H1 (cell line): ENCODE measurements around the gene PTCH1. TPM values are rescaled to one million over a fixed set of nuclear protein-coding genes. Genes with fewer than 3 reads are reported as not detected.

ENCODE experiments used
- CTCF ChIA-PET: fragments of 300-600 bp; sonication (Branson Sonifier 250); formaldehyde crosslinking; loops from one replicate; lab custom pipeline; 2021; ENCODE audit not compliant: partially characterized antibody; lab: Charles Lee
- POLR2A ChIA-PET: fragments of 300-600 bp; sonication (Branson Sonifier 250); formaldehyde crosslinking; loops from one replicate; lab custom pipeline; 2021; ENCODE audit warnings: inconsistent platforms; ENCODE audit not compliant: partially characterized antibody; lab: Charles Lee
- DNase-seq, 2 experiments: peaks; one replicate each; pipeline versions ENCODE4 v3.0.0 to v3.0.0-alpha.2; 2010 to 2022; ENCODE audit warnings: low spot score in 2 of 2, low read depth in 1 of 2, mixed read lengths in 1 of 2
- FAIRE-seq: peaks from 2 replicates; lab custom pipeline; 2011; peaks lifted over from hg19 to GRCh38; lab: Jason Lieb, UNC
- H2AFZ ChIP-seq: 2 replicates; pipeline ENCODE4 v1.8.1; 2012; ENCODE audit warnings: low read length, inconsistent platforms
- H2AK5ac ChIP-seq: 2 replicates; pipeline ENCODE4 v1.6.1; 2013; ENCODE audit warnings: low read depth, low read length
- H2BK120ac ChIP-seq: replicated peaks from 2 replicates; pipeline ENCODE3; 2013; ENCODE audit warnings: low read depth, low read length, inconsistent platforms
- H2BK12ac ChIP-seq: 2 replicates; pipeline ENCODE4 v1.6.1; 2013; ENCODE audit warnings: low read depth, low read length
- H2BK15ac ChIP-seq: 2 replicates; pipeline ENCODE4 v1.6.1; 2013; ENCODE audit warnings: low read length
- H2BK20ac ChIP-seq: 2 replicates; pipeline ENCODE4 v1.6.1; 2013; ENCODE audit warnings: low read length
- H2BK5ac ChIP-seq: 2 replicates; pipeline ENCODE4 v1.6.1; 2013; ENCODE audit warnings: low read depth, low read length
- H3K14ac ChIP-seq: 2 replicates; pipeline ENCODE4 v1.6.1; 2013; ENCODE audit warnings: inconsistent platforms; ENCODE audit not compliant: insufficient read length
- H3K18ac ChIP-seq: 2 replicates; pipeline ENCODE4 v1.6.1; 2013; ENCODE audit warnings: low read length; ENCODE audit errors: extremely low read depth
- H3K23ac ChIP-seq: 2 replicates; pipeline ENCODE4 v1.6.1; 2013; ENCODE audit warnings: inconsistent platforms; ENCODE audit not compliant: insufficient read length
- H3K23me2 ChIP-seq: 2 replicates; pipeline ENCODE4 v1.6.1; 2013; ENCODE audit warnings: low read depth, low read length
- H3K27ac ChIP-seq: 2 replicates; pipeline ENCODE4 v1.6.1; 2011; ENCODE audit warnings: low read depth, low read length, inconsistent platforms
- H3K27me3 ChIP-seq, 4 experiments: replicated peaks in 1 of 4; 1 replicate in 1 of 4; 2 replicates in 3 of 4; pipeline versions ENCODE4 v1.6.1 to v1.8.1; 2011 to 2013; ENCODE audit warnings: low read length in 3 of 4, mild to moderate bottlenecking in 3 of 4, inconsistent platforms in 2 of 4, mixed read lengths in 2 of 4, moderate library complexity in 1 of 4; ENCODE audit not compliant: control insufficient read depth in 3 of 4, insufficient read depth in 3 of 4; ENCODE audit errors: extremely low read depth in 1 of 4
- H3K36me3 ChIP-seq, 4 experiments: 2 replicates each; pipeline versions ENCODE4 v1.6.1 to v1.8.1; 2011 to 2013; ENCODE audit warnings: mild to moderate bottlenecking in 4 of 4, low read length in 3 of 4, moderate library complexity in 2 of 4, control low read depth in 1 of 4, inconsistent platforms in 1 of 4; ENCODE audit not compliant: insufficient read depth in 4 of 4, control insufficient read depth in 2 of 4
- H3K4ac ChIP-seq: replicated peaks from 2 replicates; pipeline ENCODE3; 2013; ENCODE audit warnings: low read length, low read depth, mixed read lengths, inconsistent platforms; ENCODE audit not compliant: insufficient read length
- H3K4me1 ChIP-seq, 4 experiments: replicated peaks in 1 of 4; 1 replicate in 1 of 4; 2 replicates in 3 of 4; pipeline versions ENCODE4 v1.6.1 to v1.8.1; 2011 to 2013; ENCODE audit warnings: low read length in 3 of 4, inconsistent platforms in 2 of 4, mixed read lengths in 1 of 4; ENCODE audit not compliant: insufficient read depth in 4 of 4, control insufficient read depth in 3 of 4
- H3K4me2 ChIP-seq, 2 experiments: 2 replicates each; pipeline versions ENCODE4 v1.6.1 to v1.8.1; 2011 to 2013; ENCODE audit warnings: low read depth in 2 of 2, low read length in 2 of 2, control low read depth in 1 of 2, inconsistent platforms in 1 of 2, mild to moderate bottlenecking in 1 of 2; ENCODE audit not compliant: insufficient read depth in 1 of 2
- H3K4me3 ChIP-seq, 4 experiments: fragments of 200-600, 300-600 bp in 1 of 4; sonication (generic), shearing (Covaris generic), sonication (Bioruptor Twin) in 1 of 4; 2 replicates each; pipeline versions ENCODE4 v1.5.1 to v1.8.1; 2011 to 2016; ENCODE audit warnings: low read length in 4 of 4, low read depth in 3 of 4, control low read depth in 2 of 4, inconsistent platforms in 2 of 4, mild to moderate bottlenecking in 2 of 4, mixed read lengths in 1 of 4, moderate library complexity in 1 of 4; ENCODE audit not compliant: insufficient read depth in 2 of 4; ENCODE audit errors: extremely low read depth in 1 of 4
- H3K56ac ChIP-seq: replicated peaks from 2 replicates; pipeline ENCODE3; 2013; ENCODE audit warnings: low read depth, mild to moderate bottlenecking, mixed read lengths, low read length, inconsistent platforms; ENCODE audit not compliant: insufficient read length
- H3K79me1 ChIP-seq: 2 replicates; pipeline ENCODE4 v1.6.1; 2013; ENCODE audit warnings: low read depth, low read length, control low read depth
- H3K79me2 ChIP-seq, 2 experiments: 2 replicates each; pipeline versions ENCODE4 v1.6.1 to v1.8.1; 2012 to 2013; ENCODE audit warnings: low read length in 2 of 2, mild to moderate bottlenecking in 2 of 2, inconsistent platforms in 1 of 2; ENCODE audit not compliant: insufficient read depth in 2 of 2, control insufficient read depth in 1 of 2
- H3K9ac ChIP-seq, 4 experiments: replicated peaks in 1 of 4; 1 replicate in 1 of 4; 2 replicates in 3 of 4; pipeline versions ENCODE4 v1.6.1 to v1.8.1; 2011 to 2013; ENCODE audit warnings: low read depth in 3 of 4, low read length in 3 of 4, control low read depth in 2 of 4, mild to moderate bottlenecking in 2 of 4, moderate library complexity in 2 of 4, inconsistent platforms in 1 of 4; ENCODE audit errors: extremely low read depth in 1 of 4
- H3K9me3 ChIP-seq, 2 experiments: 2 replicates each; pipeline versions ENCODE4 v1.6.1 to v1.8.1; 2012 to 2013; ENCODE audit warnings: mild to moderate bottlenecking in 2 of 2, moderate library complexity in 2 of 2, control low read depth in 1 of 2, inconsistent platforms in 1 of 2, low read depth in 1 of 2, low read length in 1 of 2, mixed read lengths in 1 of 2; ENCODE audit not compliant: insufficient read depth in 2 of 2
- H4K20me1 ChIP-seq, 2 experiments: replicated peaks in 1 of 2; 2 replicates each; pipeline versions ENCODE3 to v1.8.1; 2011 to 2013; ENCODE audit warnings: inconsistent platforms in 2 of 2, low read length in 2 of 2, mild to moderate bottlenecking in 1 of 2; ENCODE audit not compliant: insufficient read depth in 2 of 2, control insufficient read depth in 1 of 2
- H4K5ac ChIP-seq: 2 replicates; pipeline ENCODE4 v1.6.1; 2013; ENCODE audit warnings: low read length, low read depth, mixed read lengths, inconsistent platforms; ENCODE audit not compliant: insufficient read length
- H4K8ac ChIP-seq: 2 replicates; pipeline ENCODE4 v1.8.0; 2013; ENCODE audit warnings: mild to moderate bottlenecking, moderate library complexity, low read length, inconsistent platforms; ENCODE audit not compliant: insufficient read depth; ENCODE audit errors: extremely low read depth
- H4K91ac ChIP-seq: replicated peaks from 2 replicates; pipeline ENCODE3; 2013; ENCODE audit warnings: low read length, mixed read lengths, inconsistent platforms; ENCODE audit not compliant: insufficient read length
- ASH2L ChIP-seq: fragments of 200-600, 300-600 bp; sonication (generic); IDR thresholded peaks from one replicate; pipeline ENCODE4 v1.7.1; 2017; ENCODE audit warnings: low read length
- ATF3 ChIP-seq: IDR thresholded peaks from 2 replicates; pipeline ENCODE4 v1.6.1; 2011; ENCODE audit warnings: low read depth, mild to moderate bottlenecking, low read length; ENCODE audit not compliant: insufficient read depth
- BRCA1 ChIP-seq: IDR thresholded peaks from 2 replicates; pipeline ENCODE4 v1.6.1; 2012; ENCODE audit warnings: low read depth, low read length, improper control_type of control experiment
- NRF1 ChIP-seq: IDR thresholded peaks from 2 replicates; pipeline ENCODE4 v1.6.1; 2011; ENCODE audit warnings: mild to moderate bottlenecking, low read depth, low read length, improper control_type of control experiment
- TBP ChIP-seq: IDR thresholded peaks from 2 replicates; pipeline ENCODE4 v1.6.1; 2011; ENCODE audit warnings: low read depth, low read length, improper control_type of control experiment
- TCF12 ChIP-seq: IDR thresholded peaks from 2 replicates; pipeline ENCODE4 v1.6.1; 2011; ENCODE audit warnings: low read depth, mild to moderate bottlenecking, low read length
- ZNF274 ChIP-seq: IDR thresholded peaks from 2 replicates; pipeline ENCODE4 v1.7.0; 2012; ENCODE audit warnings: low read length, borderline replicate concordance; ENCODE audit errors: extremely low read depth
- WGBS, 2 experiments: shearing (Covaris generic) in 1 of 2; methylation state at CpG; one replicate each; pipeline versions ENCODE4 v1.1.6 to v1.1.7; 2013 to 2015; ENCODE audit warnings: low lambda C conversion rate in 2 of 2, mixed read lengths in 2 of 2, inconsistent platforms in 1 of 2, low coverage in 1 of 2, missing lambda C conversion rate in 1 of 2; ENCODE audit not compliant: insufficient replicate concordance in 2 of 2, insufficient coverage in 1 of 2, insufficient read length in 1 of 2; ENCODE audit errors: extremely low coverage in 1 of 2, missing lambda C conversion rate in 1 of 2; 5-methylcytosine and 5-hydroxymethylcytosine counted together
- polyA plus RNA-seq, 7 experiments: library from polyadenylated mRNA; depleted of rRNA in 3 of 7; stranded (reverse) in 5 of 7; unstranded in 2 of 7; fragments of >200 nt in 5 of 7; fragments of 200-250 nt in 2 of 7; gene quantifications; 1 replicate in 5 of 7; 2 replicates in 1 of 7; 4 replicates in 1 of 7; pipeline versions ENCODE4 v1.2.1 to v1.2.3, GENCODE V29; 2011 to 2013; ENCODE audit warnings: missing spikeins in 2 of 7, mixed read lengths in 2 of 7
- total RNA-seq: library from RNA; stranded (reverse); fragmentation: NEBNext Ultra II Directional; extraction: Animal tissue kit (Norgen Biotek cat#: 25700); gene quantifications from 2 replicates; pipeline ENCODE4 v1.2.1, GENCODE V29; 2021

The PTCH1 gene
- total and polyA plus RNA-seq, 2 of the 8 experiments (the other 6 are each of a cell fraction or from before 2014, with no cell fraction given): 6.4 to 34.1 TPM

GRCh38 chr9:95450171-95451064 lies 66.4 kb downstream of the PTCH1 start:
- Histone ChIP-seq H3K14ac (no peak overlapping the region), H2AK5ac (no peak overlapping the region), H2BK12ac (no peak overlapping the region), H3K23me2 (no peaks in the 10 kb centered on the region), H4K91ac (no peak overlapping the region), H4K8ac (no peak overlapping the region), H3K4ac (no peak overlapping the region), H3K27me3 (no peaks in the 10 kb centered on the region), H3K4me1 (peaks cover 5 to 26% (median 14%) of the 10 kb centered on the region in 4 experiments), H3K9ac (no peak overlapping the region), H4K5ac (no peak overlapping the region), H3K27ac (no peak overlapping the region), H2BK120ac (no peak overlapping the region), H3K36me3 (peaks cover 6 to 90% (median 26%) of the 10 kb centered on the region in 4 experiments; a peak in 6 of 8 replicates), H3K4me2 (peak overlapping the region in 1 of 2 experiments; percentile 13; a peak in 3 of 4 replicates), H2AFZ (no peak overlapping the region), H2BK20ac (no peak overlapping the region), H2BK15ac (no peak overlapping the region), H3K23ac (no peak overlapping the region), H3K56ac (no peak overlapping the region), H3K9me3 (no peaks in the 10 kb centered on the region), H3K18ac (no peak overlapping the region), H3K4me3 (no peak overlapping the region), H4K20me1 (peaks cover 0 to 1% of the 10 kb centered on the region in 2 experiments), H3K79me1 (no peaks in the 10 kb centered on the region), H2BK5ac (no peak overlapping the region), H3K79me2 (no peaks in the 10 kb centered on the region)
- DNase-seq: no peak
- no peak for TF ChIP-seq BRCA1
- no peak for TF ChIP-seq TCF12
- TF ChIP-seq TBP: no peak
- no peak for TF ChIP-seq ASH2L
- no peak for TF ChIP-seq NRF1
- TF ChIP-seq ZNF274: no peak
- no peak for TF ChIP-seq ATF3
- ChIA-PET POLR2A (interaction anchor here (1.1 kb wide), 1 partner anchor 13 kb away, joined by 3 read pairs; no protein-coding TSS in a partner anchor), CTCF (no interaction called here)
- WGBS, 2 experiments: 73% methylated on average over 11 of the region's 11 CpGs; no CpG with 5 or more reads in 1 of the 2 experiments
- no peak for FAIRE-seq
